GM12872 (cell line): ENCODE data around the gene NCEH1.

Experiments
- CTCF ChIP-seq: IDR thresholded peaks from 3 replicates; pipeline ENCODE4 v1.5.1; 2011; ENCODE audit warnings: low read depth, mild to moderate bottlenecking, low read length, moderate library complexity; ENCODE audit not compliant: insufficient read depth

Gene NCEH1

GRCh38 chr3:172630316-172630715 lies 80.6 kb downstream of the NCEH1 start:
- no peak for TF ChIP-seq CTCF

GRCh38 chr3:172629470-172629869 lies 81.4 kb downstream of the NCEH1 start:
- no peak for TF ChIP-seq CTCF

- no peak for TF ChIP-seq CTCF
These were observed 83.6 kb downstream of the NCEH1 start for GRCh38 chr3:172627057-172627809.

GRCh38 chr3:172626021-172626640 lies 84.7 kb downstream of the NCEH1 start:
- TF ChIP-seq CTCF, result no peak

GRCh38 chr3:172625404-172625803 lies 85.5 kb downstream of the NCEH1 start:
- TF ChIP-seq CTCF, result no peak

GRCh38 chr3:172624999-172625398 lies 85.9 kb downstream of the NCEH1 start:
- no peak for TF ChIP-seq CTCF

GRCh38 chr3:172622916-172623700 lies 87.8 kb downstream of the NCEH1 start:
- peak; percentile 58 for TF ChIP-seq CTCF
